Right atrium auricular region (tissue), 2 donors: ENCODE measurements around the gene HERC2. TPM values are rescaled to one million over a fixed set of nuclear protein-coding genes. Genes with fewer than 3 reads are reported as not detected.

Experiments
- DNase-seq: peaks from one replicate; pipeline ENCODE4 v3.0.0-alpha.2; 2019; ENCODE audit warnings: low spot score
- H3K27ac ChIP-seq, 2 donors: fragments of 200-600 bp; sonication (generic); 1 replicate in 1 of 2; 2 replicates in 1 of 2; pipeline ENCODE4 v1.5.1; 2016 to 2019
- H3K27me3 ChIP-seq, 2 donors: fragments of 200-600 bp; sonication (generic); one replicate each; pipeline versions ENCODE4 v1.5.1 to v1.6.0; 2017 to 2019
- H3K36me3 ChIP-seq: fragments of 200-600 bp; sonication (generic); one replicate; pipeline ENCODE4 v1.5.1; 2016
- H3K4me1 ChIP-seq, 2 donors: fragments of 200-600 bp; sonication (generic); one replicate each; pipeline versions ENCODE4 v1.5.1 to v1.6.0; 2017 to 2019
- H3K4me3 ChIP-seq, 2 donors: fragments of 200-600 bp; sonication (generic); 1 replicate in 1 of 2; 2 replicates in 1 of 2; pipeline ENCODE4 v1.5.1; 2017 to 2019; ENCODE audit warnings: mild to moderate bottlenecking in 1 of 2, moderate library complexity in 1 of 2
- H3K9me3 ChIP-seq, 2 donors: fragments of 200-600 bp; sonication (generic); one replicate each; pipeline ENCODE4 v1.5.1; 2019
- total RNA-seq, 2 donors: library from RNA; depleted of rRNA; stranded (reverse); fragments of >200 nt; gene quantifications; one replicate each; pipeline ENCODE4 v1.1.0, GENCODE V29; 2016
- TF ChIP-seq, protein P1 (sequence below), 2 donors: fragments of 200-600 bp; sonication (generic); IDR thresholded peaks; one replicate each; pipeline ENCODE4 v1.5.1; 2019; ENCODE audit warnings: antibody characterized with exemption in 2 of 2

Gene HERC2
- total RNA-seq, 2 donors from 2014 or later, result 50.8 to 62.4 TPM

- Histone ChIP-seq H3K4me3 (no peak overlapping the region), H3K4me1 (no peaks in the 10 kb centered on the region), H3K9me3 (no peaks in the 10 kb centered on the region), H3K36me3 (peaks cover 72% of the 10 kb centered on the region), H3K27me3 (no peaks in the 10 kb centered on the region), H3K27ac (no peak overlapping the region)
- TF ChIP-seq, protein P1, sequence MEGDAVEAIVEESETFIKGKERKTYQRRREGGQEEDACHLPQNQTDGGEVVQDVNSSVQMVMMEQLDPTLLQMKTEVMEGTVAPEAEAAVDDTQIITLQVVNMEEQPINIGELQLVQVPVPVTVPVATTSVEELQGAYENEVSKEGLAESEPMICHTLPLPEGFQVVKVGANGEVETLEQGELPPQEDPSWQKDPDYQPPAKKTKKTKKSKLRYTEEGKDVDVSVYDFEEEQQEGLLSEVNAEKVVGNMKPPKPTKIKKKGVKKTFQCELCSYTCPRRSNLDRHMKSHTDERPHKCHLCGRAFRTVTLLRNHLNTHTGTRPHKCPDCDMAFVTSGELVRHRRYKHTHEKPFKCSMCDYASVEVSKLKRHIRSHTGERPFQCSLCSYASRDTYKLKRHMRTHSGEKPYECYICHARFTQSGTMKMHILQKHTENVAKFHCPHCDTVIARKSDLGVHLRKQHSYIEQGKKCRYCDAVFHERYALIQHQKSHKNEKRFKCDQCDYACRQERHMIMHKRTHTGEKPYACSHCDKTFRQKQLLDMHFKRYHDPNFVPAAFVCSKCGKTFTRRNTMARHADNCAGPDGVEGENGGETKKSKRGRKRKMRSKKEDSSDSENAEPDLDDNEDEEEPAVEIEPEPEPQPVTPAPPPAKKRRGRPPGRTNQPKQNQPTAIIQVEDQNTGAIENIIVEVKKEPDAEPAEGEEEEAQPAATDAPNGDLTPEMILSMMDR (IDR thresholded peaks at IDR 0.05), result no peak
- DNase-seq, result no peak
Measured at GRCh38 chr15:28269097-28269496, 52.9 kb downstream of the HERC2 start.

- Histone ChIP-seq H3K9me3 (no peaks in the 10 kb centered on the region), H3K4me1 (no peaks in the 10 kb centered on the region), H3K27ac (no peak overlapping the region), H3K27me3 (no peaks in the 10 kb centered on the region), H3K4me3 (no peak overlapping the region), H3K36me3 (peaks cover 70% of the 10 kb centered on the region)
- TF ChIP-seq, protein P1 (IDR thresholded peaks at IDR 0.05), result no peak
- no peak for DNase-seq
Measured at GRCh38 chr15:28267727-28268126, 54.3 kb downstream of the HERC2 start.

DNA sequence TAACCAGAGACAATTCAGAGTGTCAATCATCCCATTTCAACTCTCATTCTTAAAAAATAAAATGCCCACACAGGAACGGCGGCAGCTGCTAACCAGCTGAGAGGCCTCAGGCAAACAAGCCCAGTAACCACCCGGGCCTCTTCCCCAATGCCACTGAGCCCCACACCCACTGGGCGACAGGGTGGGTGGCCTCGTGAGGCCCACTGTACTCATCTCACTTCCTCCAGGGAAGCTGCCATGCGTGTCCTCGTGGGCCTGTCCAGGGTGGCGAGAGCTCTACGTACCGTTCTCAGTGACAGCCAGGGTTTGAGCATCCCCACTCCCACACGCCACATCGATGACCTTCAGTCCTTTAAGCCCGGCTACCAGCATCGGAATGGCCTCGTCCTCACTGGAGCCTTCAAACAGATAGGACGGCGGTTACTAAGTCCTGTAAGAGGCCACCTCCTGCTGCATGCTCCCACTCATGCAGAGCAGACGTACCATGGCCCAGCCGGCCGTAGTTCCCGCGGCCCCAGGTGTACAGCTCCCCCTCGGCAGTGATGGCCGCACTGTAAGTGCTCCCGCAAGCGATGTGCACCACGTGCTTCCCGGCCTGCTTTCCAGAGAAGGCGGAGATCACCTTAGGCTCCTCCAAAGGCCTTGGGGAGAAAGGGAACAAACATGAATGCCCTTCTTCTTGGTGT, 56.5 kb downstream of the HERC2 start:
- no peaks in the 10 kb centered on the region for H3K27me3 ChIP-seq
- H3K4me3 ChIP-seq, result no peak overlapping the region
- no peaks in the 10 kb centered on the region for H3K9me3 ChIP-seq
- DNase-seq, result no peak
- peaks cover 65% of the 10 kb centered on the region for H3K36me3 ChIP-seq
- H3K27ac ChIP-seq, result no peak overlapping the region
- TF ChIP-seq, protein P1 (IDR thresholded peaks at IDR 0.05), result no peak
- peaks cover 0 to 2% of the 10 kb centered on the region in 2 donors for H3K4me1 ChIP-seq

- no peak overlapping the region for H3K4me3 ChIP-seq
- DNase-seq, result no peak
- H3K27ac ChIP-seq, result no peak overlapping the region
- peaks cover 52% of the 10 kb centered on the region for H3K36me3 ChIP-seq
- H3K27me3 ChIP-seq, result no peaks in the 10 kb centered on the region
- no peaks in the 10 kb centered on the region for H3K9me3 ChIP-seq
- peaks cover 0 to 7% of the 10 kb centered on the region in 2 donors for H3K4me1 ChIP-seq
- TF ChIP-seq, protein P1 (IDR thresholded peaks at IDR 0.05), result no peak
Measured at GRCh38 chr15:28264166-28264565, 57.8 kb downstream of the HERC2 start.

GRCh38 chr15:28262438-28262837, 59.5 kb downstream of the HERC2 start:
- Histone ChIP-seq H3K27ac (no peak overlapping the region), H3K36me3 (peaks cover 35% of the 10 kb centered on the region), H3K4me1 (peaks cover 0 to 7% of the 10 kb centered on the region in 2 donors), H3K27me3 (no peaks in the 10 kb centered on the region), H3K9me3 (no peaks in the 10 kb centered on the region), H3K4me3 (no peak overlapping the region)
- TF ChIP-seq, protein P1 (IDR thresholded peaks at IDR 0.05), result no peak
- no peak for DNase-seq

- Histone ChIP-seq H3K4me1 (peaks cover 0 to 7% of the 10 kb centered on the region in 2 donors), H3K36me3 (peaks cover 17% of the 10 kb centered on the region), H3K9me3 (no peaks in the 10 kb centered on the region), H3K27me3 (no peaks in the 10 kb centered on the region), H3K4me3 (no peak overlapping the region), H3K27ac (no peak overlapping the region)
- DNase-seq, result no peak
- TF ChIP-seq, protein P1 (IDR thresholded peaks at IDR 0.05), result no peak
Measured at GRCh38 chr15:28260722-28261121, 61.3 kb downstream of the HERC2 start.
